ENCODE results near the gene NOTO. TPM values are rescaled to one million over a fixed set of nuclear protein-coding genes. Genes with fewer than 3 reads are reported as not detected.

The NOTO gene
- total RNA-seq, 1 donor from 2014 or later, result not detected

DNA sequence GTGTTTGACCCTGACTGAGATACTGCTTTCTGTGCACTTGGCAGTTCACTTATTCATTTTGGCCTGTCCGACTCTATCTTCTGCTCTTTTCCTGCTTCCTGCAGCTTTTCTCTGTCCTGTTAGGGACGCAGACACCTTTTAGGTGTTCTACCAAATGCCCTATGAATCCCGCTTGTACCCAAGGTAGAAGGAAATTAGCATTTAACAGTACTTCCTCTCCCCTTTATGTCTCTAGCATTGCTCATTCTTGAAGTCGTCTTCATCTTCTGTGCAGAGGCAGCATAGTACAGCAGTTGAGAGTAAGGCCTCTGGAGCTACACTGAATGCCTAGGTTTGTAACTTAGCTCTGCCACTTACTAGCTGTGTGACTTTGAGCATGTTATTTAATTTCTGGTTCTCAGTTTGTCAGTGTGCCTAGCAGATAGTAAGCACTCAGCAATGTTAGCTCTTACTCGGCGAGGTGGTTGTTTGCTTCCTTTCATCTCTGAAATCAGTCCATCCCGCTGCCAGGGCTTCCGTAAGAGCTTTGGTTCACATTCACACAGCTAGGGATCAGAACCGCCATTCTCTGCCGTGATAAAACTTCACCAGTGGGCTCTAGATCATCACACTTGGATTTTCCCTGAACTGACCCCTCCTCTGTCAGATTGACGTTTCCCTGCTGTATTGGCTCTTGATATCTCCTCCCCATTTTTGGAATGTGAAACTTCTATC is 33.1 kb downstream of the NOTO start:
- H3K27ac Mint-ChIP-seq, result peak overlapping the region; percentile 96
- TF ChIP-seq, protein P1, sequence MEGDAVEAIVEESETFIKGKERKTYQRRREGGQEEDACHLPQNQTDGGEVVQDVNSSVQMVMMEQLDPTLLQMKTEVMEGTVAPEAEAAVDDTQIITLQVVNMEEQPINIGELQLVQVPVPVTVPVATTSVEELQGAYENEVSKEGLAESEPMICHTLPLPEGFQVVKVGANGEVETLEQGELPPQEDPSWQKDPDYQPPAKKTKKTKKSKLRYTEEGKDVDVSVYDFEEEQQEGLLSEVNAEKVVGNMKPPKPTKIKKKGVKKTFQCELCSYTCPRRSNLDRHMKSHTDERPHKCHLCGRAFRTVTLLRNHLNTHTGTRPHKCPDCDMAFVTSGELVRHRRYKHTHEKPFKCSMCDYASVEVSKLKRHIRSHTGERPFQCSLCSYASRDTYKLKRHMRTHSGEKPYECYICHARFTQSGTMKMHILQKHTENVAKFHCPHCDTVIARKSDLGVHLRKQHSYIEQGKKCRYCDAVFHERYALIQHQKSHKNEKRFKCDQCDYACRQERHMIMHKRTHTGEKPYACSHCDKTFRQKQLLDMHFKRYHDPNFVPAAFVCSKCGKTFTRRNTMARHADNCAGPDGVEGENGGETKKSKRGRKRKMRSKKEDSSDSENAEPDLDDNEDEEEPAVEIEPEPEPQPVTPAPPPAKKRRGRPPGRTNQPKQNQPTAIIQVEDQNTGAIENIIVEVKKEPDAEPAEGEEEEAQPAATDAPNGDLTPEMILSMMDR (IDR thresholded peaks at IDR 0.05; ENCODE audit: unreplicated experiment), result no peak
- H3K4me3 Mint-ChIP-seq, result peak overlapping the region; percentile 95
- H3K27me3 Mint-ChIP-seq (ENCODE audit: low read depth), result no peaks in the 10 kb centered on the region
- H3K36me3 Mint-ChIP-seq, result no peaks in the 10 kb centered on the region
- H3K9me3 Mint-ChIP-seq, result no peaks in the 10 kb centered on the region
- H3K4me1 Mint-ChIP-seq, result peaks cover 27% of the 10 kb centered on the region
- no peak for DNase-seq (ENCODE audit: low spot score in 2 of 2, unreplicated experiment in 2 of 2)

DNA sequence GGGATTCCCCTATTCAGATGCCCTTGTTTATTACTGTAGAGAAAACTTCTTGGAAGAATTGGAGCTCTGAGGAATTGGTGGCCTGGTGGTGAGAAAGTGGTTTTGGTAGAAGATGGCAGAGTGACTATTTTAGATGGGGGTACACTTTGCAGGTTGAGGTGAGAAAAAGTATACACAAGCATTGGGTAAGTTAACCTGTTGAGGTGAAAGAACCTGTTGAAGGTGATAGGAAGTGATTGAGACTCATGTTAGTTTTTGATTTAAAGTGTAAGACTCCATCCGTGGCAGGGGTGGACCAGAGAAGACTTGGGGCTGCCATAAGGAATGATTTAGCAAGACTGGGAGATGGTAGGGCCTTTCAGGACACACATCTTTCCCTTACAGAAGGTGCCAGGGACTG is 34.8 kb downstream of the NOTO start:
- Mint-ChIP-seq H3K4me3 (no peak overlapping the region), H3K9me3 (no peaks in the 10 kb centered on the region), H3K4me1 (peaks cover 27% of the 10 kb centered on the region), H3K36me3 (no peaks in the 10 kb centered on the region), H3K27ac (peak overlapping the region; percentile 4), H3K27me3 (ENCODE audit: low read depth) (no peaks in the 10 kb centered on the region)
- DNase-seq (ENCODE audit: low spot score in 2 of 2, unreplicated experiment in 2 of 2), result no peak
- TF ChIP-seq, protein P1 (IDR thresholded peaks at IDR 0.05; ENCODE audit: unreplicated experiment), result no peak

DNA sequence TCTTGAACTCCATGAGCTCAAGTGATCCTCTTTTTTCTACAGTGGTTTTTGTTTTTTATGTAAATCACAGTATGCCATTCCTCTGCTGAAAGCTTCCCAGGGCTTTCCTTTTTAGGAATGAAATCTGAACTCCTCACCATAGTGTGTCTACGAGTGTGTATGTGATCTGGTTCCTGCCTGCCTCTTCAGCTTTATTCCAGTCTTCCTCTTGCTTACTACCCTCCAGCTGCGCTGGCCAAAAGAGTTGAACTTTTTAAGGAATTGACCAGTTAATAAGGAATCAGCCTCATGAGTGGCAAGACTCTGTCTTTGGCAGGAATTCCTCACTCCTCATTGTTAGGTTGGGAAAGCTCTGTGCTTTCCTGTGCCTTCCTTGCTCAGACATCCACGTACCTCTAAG is 35.8 kb downstream of the NOTO start:
- TF ChIP-seq, protein P1 (IDR thresholded peaks at IDR 0.05; ENCODE audit: unreplicated experiment), result no peak
- H3K36me3 Mint-ChIP-seq, result no peaks in the 10 kb centered on the region
- H3K27me3 Mint-ChIP-seq (ENCODE audit: low read depth), result no peaks in the 10 kb centered on the region
- DNase-seq (ENCODE audit: low spot score in 2 of 2, unreplicated experiment in 2 of 2), result no peak
- no peaks in the 10 kb centered on the region for H3K9me3 Mint-ChIP-seq
- H3K4me3 Mint-ChIP-seq, result no peak overlapping the region
- peak overlapping the region; percentile 34 for H3K27ac Mint-ChIP-seq
- H3K4me1 Mint-ChIP-seq, result peaks cover 25% of the 10 kb centered on the region

DNA sequence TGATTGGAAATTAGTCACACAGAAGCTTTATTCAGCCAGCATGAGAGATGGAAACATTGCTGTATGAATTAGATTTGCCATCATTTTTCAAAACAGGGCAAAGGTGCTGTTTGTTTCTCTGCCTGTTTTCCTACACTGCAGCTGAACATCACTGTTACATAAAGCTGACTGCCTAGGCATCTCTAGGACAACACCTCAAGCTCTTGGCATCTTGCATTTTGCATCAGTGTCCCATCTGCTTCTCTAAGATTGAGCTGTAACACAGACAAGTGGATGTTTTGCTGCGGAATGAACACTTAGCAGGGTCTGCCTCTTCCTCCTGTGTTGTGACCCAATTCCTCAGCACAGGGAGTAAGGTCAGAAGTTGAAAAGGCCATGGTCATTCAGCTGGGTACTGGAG is 36.6 kb downstream of the NOTO start:
- peaks cover 2% of the 10 kb centered on the region for H3K36me3 Mint-ChIP-seq
- H3K27ac Mint-ChIP-seq, result no peak overlapping the region
- no peaks in the 10 kb centered on the region for H3K27me3 Mint-ChIP-seq (ENCODE audit: low read depth)
- no peaks in the 10 kb centered on the region for H3K9me3 Mint-ChIP-seq
- H3K4me1 Mint-ChIP-seq, result peaks cover 29% of the 10 kb centered on the region
- no peak for DNase-seq (ENCODE audit: low spot score in 2 of 2, unreplicated experiment in 2 of 2)
- H3K4me3 Mint-ChIP-seq, result no peak overlapping the region
- TF ChIP-seq, protein P1 (IDR thresholded peaks at IDR 0.05; ENCODE audit: unreplicated experiment), result no peak

DNA sequence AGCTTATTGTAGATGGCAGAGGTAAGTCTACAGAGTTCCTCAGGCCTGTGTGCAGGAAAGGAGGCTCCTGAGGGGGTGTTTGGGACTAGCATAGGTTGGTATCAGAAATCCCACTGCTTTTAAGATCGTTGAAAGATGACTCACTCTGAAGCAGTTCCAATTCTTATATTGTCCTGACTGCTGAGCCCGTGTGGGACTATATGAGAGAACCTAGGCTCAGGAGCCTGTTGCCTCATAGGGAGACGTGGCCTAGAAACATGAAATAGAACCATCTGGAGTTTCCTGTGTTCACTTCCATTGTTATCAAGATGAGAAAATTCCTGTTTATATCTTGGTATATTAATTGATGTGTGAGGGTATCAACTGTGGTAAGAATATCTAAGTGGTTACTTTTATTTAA is 37.4 kb downstream of the NOTO start:
- H3K9me3 Mint-ChIP-seq, result no peaks in the 10 kb centered on the region
- H3K27ac Mint-ChIP-seq, result no peak overlapping the region
- no peak for DNase-seq (ENCODE audit: low spot score in 2 of 2, unreplicated experiment in 2 of 2)
- TF ChIP-seq, protein P1 (IDR thresholded peaks at IDR 0.05; ENCODE audit: unreplicated experiment), result no peak
- H3K27me3 Mint-ChIP-seq (ENCODE audit: low read depth), result no peaks in the 10 kb centered on the region
- peaks cover 34% of the 10 kb centered on the region for H3K4me1 Mint-ChIP-seq
- no peak overlapping the region for H3K4me3 Mint-ChIP-seq
- peaks cover 6% of the 10 kb centered on the region for H3K36me3 Mint-ChIP-seq

All from mesothelial cell of epicardium (in vitro differentiated cells).